ENCODE results near the gene SLC2A4.

- TF ChIP-seq POLR2A (IDR thresholded peaks at IDR 0.05; ENCODE audit: low read length) = no peak
- no peak for TF ChIP-seq GATA1 (IDR thresholded peaks at IDR 0.05; ENCODE audit: low read depth, low read length)
These were observed 19.9 kb upstream of the SLC2A4 start for GRCh38 chr17:7261379-7262191.

Data from erythroblast (primary cell).